BJ (cell line): ENCODE measurements around the gene DDX23. TPM values are rescaled to one million over a fixed set of nuclear protein-coding genes. Genes with fewer than 3 reads are reported as not detected.
A peak's percentile ranks its signal among the peaks of the same experiment; 100 is the strongest.

Source experiments
- CTCF ChIA-PET: fragments of 350-600 bp; formaldehyde crosslinking; extraction: SDS; loops from one replicate; lab custom pipeline; 2021; ENCODE audit warnings: antibody characterized with exemption, inconsistent platforms; lab: Yijun Ruan, JAX
- POLR2A ChIA-PET: fragments of 300-600 bp; sonication (Branson Sonifier 250); formaldehyde crosslinking; extraction: SDS; loops from one replicate; lab custom pipeline; 2021; ENCODE audit warnings: antibody characterized with exemption; lab: Charles Lee
- DNase-seq: peaks from one replicate; pipeline ENCODE4 v3.0.0-alpha.2; 2011; ENCODE audit warnings: low read depth
- H3K27me3 ChIP-seq: 2 replicates; pipeline ENCODE4 v1.6.0; 2011; ENCODE audit warnings: low read length; ENCODE audit not compliant: control insufficient read depth, insufficient read depth
- H3K36me3 ChIP-seq: 2 replicates; pipeline ENCODE4 v1.5.1; 2011; ENCODE audit warnings: low read length; ENCODE audit not compliant: control insufficient read depth, insufficient read depth
- H3K4me3 ChIP-seq: 2 replicates; pipeline ENCODE4 v1.5.1; 2011; ENCODE audit warnings: low read depth, mild to moderate bottlenecking, control low read depth, low read length
- CTCF ChIP-seq: IDR thresholded peaks from 2 replicates; pipeline ENCODE4 v1.5.1; 2011; ENCODE audit warnings: low read depth, mild to moderate bottlenecking, control low read depth, inconsistent platforms, low read length, moderate library complexity; ENCODE audit not compliant: insufficient read depth
- polyA plus RNA-seq: library from polyadenylated mRNA; depleted of rRNA; stranded (reverse); fragments of >200 nt; gene quantifications from 2 replicates; pipeline ENCODE4 v1.2.3, GENCODE V29; 2011

Gene DDX23
- polyA plus RNA-seq, 1 experiment, result 59.4 TPM

DNA sequence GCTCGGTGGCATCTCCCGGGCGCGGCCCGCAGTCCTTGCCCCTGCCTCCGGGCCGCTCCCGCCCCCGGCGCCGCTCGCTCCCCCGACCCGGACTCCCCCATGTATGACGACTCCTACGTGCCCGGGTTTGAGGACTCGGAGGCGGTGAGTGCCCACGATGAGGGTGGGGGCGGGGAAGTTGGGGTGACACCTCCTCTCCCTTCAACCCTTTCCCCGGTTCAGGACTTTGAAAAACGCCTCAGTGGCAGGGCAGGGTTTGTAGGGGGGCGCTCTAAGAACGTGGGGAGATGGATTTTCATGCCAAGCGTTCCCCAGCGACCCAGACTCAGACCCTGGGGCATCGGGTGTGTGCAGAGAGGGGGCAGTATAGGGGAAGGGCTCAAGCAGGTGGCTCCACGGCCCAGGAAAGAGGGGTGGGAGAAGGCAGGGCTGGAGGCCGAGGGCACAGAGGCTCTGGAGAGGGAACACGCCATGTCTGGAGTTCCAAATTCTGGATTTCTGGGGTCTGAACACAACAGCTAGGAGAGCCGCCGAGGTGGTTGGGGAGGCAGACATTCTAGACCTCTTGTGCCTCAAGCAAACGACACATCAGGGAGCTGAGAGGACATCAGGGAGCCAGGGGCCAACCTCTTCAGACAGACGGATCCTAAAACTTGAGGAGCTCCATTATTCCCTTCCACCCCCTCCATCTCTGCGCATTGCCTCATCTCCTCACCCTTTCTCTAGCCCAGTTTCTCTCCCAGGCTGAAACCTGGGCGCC lies 33.0 kb downstream of the DDX23 start:
- no peaks in the 10 kb centered on the region for H3K27me3 ChIP-seq
- peak; percentile 37 for TF ChIP-seq CTCF
- CTCF ChIA-PET, result interaction anchor here (1.3 to 1.7 kb wide), 3 partner anchors 10 to 71 kb away, joined by 4 to 5 read pairs (median 4); no protein-coding TSS in a partner anchor
- H3K4me3 ChIP-seq, result peak overlapping the region; percentile 83
- POLR2A ChIA-PET, result interaction anchor here (0.6 kb wide), 1 partner anchor 425 kb away, joined by 5 read pairs; no protein-coding TSS in a partner anchor
- DNase-seq, result no peak
- peaks cover 6% of the 10 kb centered on the region for H3K36me3 ChIP-seq

- ChIA-PET CTCF (interaction anchor here (1.4 kb wide), 1 partner anchor 72 kb away, joined by 4 read pairs; no protein-coding TSS in a partner anchor), POLR2A (no interaction called here)
- H3K4me3 ChIP-seq, result peak within 1 kb of the TSS; percentile 83
- TF ChIP-seq CTCF, result no peak
- no peaks in the 10 kb centered on the region for H3K27me3 ChIP-seq
- no peaks in the 10 kb centered on the region; the same call in 1 of the 2 replicates for H3K36me3 ChIP-seq
- DNase-seq, result no peak
Measured at GRCh38 chr12:48817873-48818830, 33.8 kb downstream of the DDX23 start, which contains the start of gene CACNB3. TSS of gene CACNB3 (plus strand) at chr12:48818496. CDS start at chr12:48818930, 434 bp downstream.

DNA sequence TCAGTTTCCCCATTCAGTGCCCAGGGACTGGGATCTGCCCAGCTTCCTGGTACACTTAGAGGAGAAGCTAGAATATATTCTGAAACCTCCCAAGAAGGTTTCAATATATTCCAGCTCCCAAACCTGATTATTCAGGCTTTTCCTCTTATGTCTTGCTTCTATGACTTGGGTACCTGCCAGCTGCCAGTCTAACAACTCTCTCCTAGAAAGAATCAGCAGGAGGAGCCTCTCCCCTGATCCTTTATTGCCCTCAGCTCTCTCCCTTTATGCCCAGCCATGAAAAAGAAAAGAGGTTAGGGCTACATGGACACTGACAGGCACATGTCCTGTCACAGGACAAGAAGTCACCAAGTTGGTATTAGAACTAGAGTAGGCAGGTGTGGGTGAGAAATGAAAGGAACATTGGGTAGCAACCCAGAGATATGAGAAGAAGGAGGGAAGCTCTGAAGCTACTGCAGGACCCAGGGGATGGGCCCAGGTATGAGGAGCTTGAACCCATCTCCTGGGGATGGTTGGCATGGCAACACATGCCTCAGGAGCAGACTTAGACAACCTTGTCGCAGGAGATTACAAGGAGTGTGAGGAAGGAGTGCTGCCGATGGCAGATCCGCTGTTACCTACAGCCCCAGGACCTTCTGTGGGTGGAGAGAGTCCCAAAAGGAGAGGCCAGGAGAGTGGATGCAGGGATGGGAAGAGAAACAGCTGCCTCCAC lies 35.7 kb downstream of the DDX23 start:
- Histone ChIP-seq H3K4me3 (peak overlapping the region; percentile 74), H3K36me3 (no peaks in the 10 kb centered on the region), H3K27me3 (no peaks in the 10 kb centered on the region)
- no peak for TF ChIP-seq CTCF
- no peak for DNase-seq
- ChIA-PET POLR2A (interaction anchor here (1.0 kb wide), 1 partner anchor 27 kb away, joined by 5 read pairs; the partner anchor contains the start of gene ADCY6), CTCF (interaction anchor here (0.9 to 7.1 kb wide), 6 partner anchors 22 to 101 kb away, joined by 3 to 78 read pairs (median 6); partner anchors contain the start of genes CCNT1 and DDX23)

GRCh38 chr12:48815126-48816110 lies 36.5 kb downstream of the DDX23 start:
- ChIA-PET POLR2A (interaction anchor here (0.6 to 1.0 kb wide), 3 partner anchors 26 to 361 kb away, joined by 5 to 6 read pairs (median 5); partner anchors contain the start of gene ADCY6), CTCF (interaction anchor here (0.7 to 7.1 kb wide), 30 partner anchors 8 to 998 kb away, joined by 3 to 78 read pairs (median 4); partner anchors contain the start of genes CCNT1, DDX23 and WNT1)

More at GRCh38 chr12:48815126-48816110, 36.5 kb downstream of the DDX23 start:
- peak; percentile 35 for DNase-seq
- Histone ChIP-seq H3K27me3 (no peaks in the 10 kb centered on the region), H3K4me3 (peak overlapping the region; percentile 74), H3K36me3 (no peaks in the 10 kb centered on the region)
- no peak for TF ChIP-seq CTCF
